ENCODE measurements around the gene ABHD3.

Gene ABHD3

GRCh38 chr18:21634588-21635199 lies 69.9 kb downstream of the ABHD3 start:
- TF ChIP-seq GATA2 (IDR thresholded peaks at IDR 0.05; ENCODE audit: low read depth, low read length) (no peak), GATA3 (IDR thresholded peaks at IDR 0.05; ENCODE audit: low read depth, low read length) (no peak)

GRCh38 chr18:21632393-21632792 lies 72.2 kb downstream of the ABHD3 start:
- TF ChIP-seq GATA3 (IDR thresholded peaks at IDR 0.05; ENCODE audit: low read depth, low read length) (no peak), GATA2 (IDR thresholded peaks at IDR 0.05; ENCODE audit: low read depth, low read length) (no peak)

GRCh38 chr18:21629089-21629832 lies 75.3 kb downstream of the ABHD3 start:
- TF ChIP-seq GATA2 (IDR thresholded peaks at IDR 0.05; ENCODE audit: low read depth, low read length), result no peak
- no peak for TF ChIP-seq GATA3 (IDR thresholded peaks at IDR 0.05; ENCODE audit: low read depth, low read length)

GRCh38 chr18:21612125-21613039 lies 92.2 kb downstream of the ABHD3 start, which contains the start of gene SNRPD1:
Gene SNRPD1, plus strand, starts transcription at chr18:21612314. Its CDS starts 116 bp downstream, at chr18:21612430.
- TF ChIP-seq GATA2 (IDR thresholded peaks at IDR 0.05; ENCODE audit: low read depth, low read length) (peak; percentile 55), GATA3 (IDR thresholded peaks at IDR 0.05; ENCODE audit: low read depth, low read length) (no peak)

GRCh38 chr18:21605213-21605612 lies 99.4 kb downstream of the ABHD3 start:
- no peak for TF ChIP-seq GATA2 (IDR thresholded peaks at IDR 0.05; ENCODE audit: low read depth, low read length)
- no peak for TF ChIP-seq GATA3 (IDR thresholded peaks at IDR 0.05; ENCODE audit: low read depth, low read length)

- TF ChIP-seq GATA3 (IDR thresholded peaks at IDR 0.05; ENCODE audit: low read depth, low read length) (no peak), GATA2 (IDR thresholded peaks at IDR 0.05; ENCODE audit: low read depth, low read length) (no peak)
Observed at GRCh38 chr18:21604671-21605070, 99.9 kb downstream of the ABHD3 start.

- no peak for TF ChIP-seq GATA3 (IDR thresholded peaks at IDR 0.05; ENCODE audit: low read depth, low read length)
- TF ChIP-seq GATA2 (IDR thresholded peaks at IDR 0.05; ENCODE audit: low read depth, low read length), result no peak
Observed at GRCh38 chr18:21602299-21602587, 102.3 kb downstream of the ABHD3 start.

All from SH-SY5Y (cell line).